Lower leg skin (tissue), 4 donors: ENCODE results near the gene TNS2. TPM values are rescaled to one million over a fixed set of nuclear protein-coding genes. Genes with fewer than 3 reads are reported as not detected.
A peak's percentile ranks its signal among the peaks of the same experiment; 100 is the strongest.
"Not testable (repeated sequence)": the region's sequence is repeated elsewhere in the genome, so short reads cannot be mapped to it uniquely, and the experiment has no call there.

Experiments used
- DNase-seq, 2 donors: peaks; one replicate each; pipeline ENCODE4 v3.0.0-alpha.2; 2019; ENCODE audit warnings: low spot score in 2 of 2
- H3K4me3 ChIP-seq: fragments of 200-600 bp; sonication (generic); 2 replicates; pipeline ENCODE4 v1.5.1; 2017; ENCODE audit warnings: mild to moderate bottlenecking, low read depth; ENCODE audit not compliant: poor library complexity, severe bottlenecking
- CTCF ChIP-seq, 3 donors: fragments of 450-650 bp; IDR thresholded peaks; one replicate each; pipeline ENCODE4 v1.5.1; 2016; ENCODE audit warnings: antibody characterized with exemption in 3 of 3, mild to moderate bottlenecking in 3 of 3, moderate library complexity in 2 of 3
- POLR2A ChIP-seq, 2 donors: fragments of 450-650 bp; IDR thresholded peaks; one replicate each; pipeline ENCODE4 v1.6.1; 2016 to 2017; ENCODE audit warnings: antibody characterized with exemption in 2 of 2, mild to moderate bottlenecking in 1 of 2, moderate library complexity in 1 of 2
- WGBS, 2 donors: methylation state at CpG; one replicate each; pipeline ENCODE4 v1.1.5; 2018; 5-methylcytosine and 5-hydroxymethylcytosine counted together
- intact Hi-C: fragments of 100-400 bp; cut with DNase I; formaldehyde crosslinking; loops from one replicate; pipeline ENCODE4 v1.15.0; 2023; ENCODE audit warnings: low total_unique reads
- total RNA-seq, 4 donors: library from RNA; depleted of rRNA; stranded (reverse); fragments of >200 nt; gene quantifications; one replicate each; pipeline ENCODE4 v1.1.0, GENCODE V29; 2016

The TNS2 gene
- total RNA-seq, 4 donors from 2014 or later: 21.8 to 87.1 (median 65.9) TPM

DNA sequence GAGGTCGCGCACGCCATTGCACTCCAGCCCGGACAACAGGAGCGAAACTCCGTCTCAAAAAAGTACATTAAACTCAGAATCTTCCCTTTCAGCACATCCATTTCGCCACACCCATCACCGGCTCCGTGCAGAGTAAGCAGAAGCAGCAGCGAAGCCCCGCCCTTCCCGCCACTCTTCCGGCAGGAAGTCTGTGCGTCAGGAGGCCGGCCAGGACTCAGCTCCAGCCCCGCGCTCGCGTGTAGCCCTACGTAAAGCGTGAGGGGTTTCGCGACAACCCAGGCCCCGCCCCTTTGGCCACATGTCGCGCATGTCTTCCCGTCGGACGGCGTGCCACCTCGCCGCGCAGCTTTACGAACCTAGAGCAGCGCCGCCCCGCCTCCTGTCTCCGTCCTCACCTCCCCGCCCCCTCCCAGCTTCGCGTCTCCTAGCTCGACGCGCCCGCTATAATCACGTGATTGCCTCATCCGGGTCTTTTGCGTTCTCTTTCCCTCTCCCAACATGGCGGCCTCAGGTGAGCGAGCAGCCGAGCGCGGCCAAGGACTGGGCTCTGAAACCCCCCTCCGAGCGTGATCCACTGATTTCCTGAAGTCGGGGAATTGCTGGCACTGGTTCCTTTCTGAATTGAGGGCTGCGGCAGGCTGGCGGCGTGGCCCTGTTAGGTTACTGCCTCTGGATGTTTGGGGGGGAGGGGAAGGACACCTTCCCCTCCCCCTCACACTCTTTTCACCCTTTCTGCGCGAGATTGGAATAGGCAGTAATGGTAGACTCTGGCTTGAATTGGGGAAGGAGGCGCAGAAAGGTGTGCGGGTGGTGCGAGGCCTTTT, 43.7 kb upstream of the TNS2 start, which contains the start of gene EIF4B:
TSS of gene EIF4B (plus strand) at position 471 of the 824 bp plus-strand sequence. CDS start at position 499, 28 bp downstream.
- H3K4me3 ChIP-seq: peak within 1 kb of the TSS; percentile 86
- 0% methylated on average over 55 to 64 of the region's 64 CpGs for WGBS, 2 donors
- no peak for TF ChIP-seq POLR2A (IDR thresholded peaks at IDR 0.05)
- no peak for TF ChIP-seq CTCF (IDR thresholded peaks at IDR 0.05)
- intact Hi-C loops: no loop called here
- peak; percentile 99 to 100 for DNase-seq

DNA sequence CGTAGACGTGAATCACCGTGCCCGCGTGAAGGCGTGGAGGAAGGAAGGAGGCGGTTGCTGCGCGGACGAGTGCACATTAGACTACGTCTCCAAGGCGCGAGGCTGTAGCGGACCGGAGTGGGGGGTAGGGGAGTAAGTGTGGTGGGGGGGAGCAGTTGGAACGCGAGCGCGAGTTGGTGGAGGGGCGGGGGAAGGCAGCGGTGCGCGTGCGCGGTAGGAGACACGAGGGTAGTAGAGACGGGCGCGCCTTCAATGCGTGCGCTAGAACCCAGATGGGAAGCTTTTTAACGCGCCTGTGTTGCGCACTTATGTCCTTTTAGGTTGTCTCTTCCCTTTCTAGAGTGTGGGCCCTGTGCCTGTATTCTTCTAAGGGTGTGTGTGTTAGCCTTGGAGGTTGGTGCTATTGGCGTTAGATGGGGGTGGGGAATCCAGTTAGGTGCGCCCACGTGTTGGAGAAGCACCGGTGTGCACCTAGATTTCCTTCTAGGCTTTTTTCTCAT, 43.0 kb upstream of the TNS2 start:
- peak; percentile 74 to 95 for DNase-seq
- no peak for TF ChIP-seq POLR2A (IDR thresholded peaks at IDR 0.05)
- TF ChIP-seq CTCF (IDR thresholded peaks at IDR 0.05): no peak
- 0% methylated on average over 37 to 38 of the region's 38 CpGs for WGBS, 2 donors
- intact Hi-C loops: no loop called here
- H3K4me3 ChIP-seq: peak overlapping the region; percentile 86

- WGBS, 2 donors: 28% methylated on average over 4 of the region's 4 CpGs
- peak overlapping the region; percentile 86 for H3K4me3 ChIP-seq
- no peak for DNase-seq
- no peak for TF ChIP-seq POLR2A (IDR thresholded peaks at IDR 0.05)
- no peak for TF ChIP-seq CTCF (IDR thresholded peaks at IDR 0.05)
- intact Hi-C loops: no loop called here
These were observed 42.5 kb upstream of the TNS2 start for GRCh38 chr12:53007343-53007742.

DNA sequence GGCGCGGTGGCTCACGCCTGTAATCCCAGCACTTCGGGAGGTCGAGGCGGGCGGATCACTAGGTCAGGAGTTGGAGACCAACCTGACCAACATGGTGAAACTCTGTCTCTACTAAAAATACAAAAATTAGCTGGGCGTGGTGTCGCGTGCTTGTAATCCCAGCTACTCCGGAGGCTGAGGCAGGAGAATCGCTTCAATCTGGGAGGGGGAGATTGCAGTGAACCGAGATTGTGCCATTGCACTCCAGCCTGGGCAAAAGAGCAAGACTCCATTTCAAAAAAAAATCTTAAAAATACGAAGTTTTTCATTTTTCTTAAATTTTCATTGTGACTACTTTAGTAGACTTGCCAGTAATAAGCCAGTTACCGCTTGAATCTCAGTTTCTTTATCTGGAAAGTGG, 41.1 kb upstream of the TNS2 start:
- H3K4me3 ChIP-seq, intact Hi-C loops, DNase-seq: not testable (repeated sequence)
- WGBS, 2 donors: 86 to 91% methylated on average over 15 of the region's 15 CpGs

DNA sequence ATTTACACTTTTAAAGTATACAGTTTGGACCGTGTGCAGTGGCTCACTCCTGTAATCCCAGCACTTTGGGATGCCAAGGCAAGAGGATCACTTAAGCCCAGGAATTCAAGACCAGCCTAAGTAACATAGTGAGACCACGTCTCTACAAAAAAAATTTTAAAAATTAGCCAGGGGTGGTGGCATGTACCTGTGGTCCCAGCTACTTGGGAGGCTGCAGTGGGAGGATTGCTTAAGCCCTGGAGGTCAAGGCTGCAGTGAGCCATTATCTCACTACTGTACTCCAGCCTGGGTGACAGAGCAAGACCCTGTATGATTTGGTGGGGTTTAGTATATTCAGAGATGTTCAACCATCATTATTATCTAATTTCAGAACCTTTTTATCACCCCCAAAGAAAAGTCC, 38.9 kb upstream of the TNS2 start:
- 80 to 91% methylated on average over 2 of the region's 2 CpGs for WGBS, 2 donors
- DNase-seq: no peak
- intact Hi-C loops: no loop called here
- no peak for TF ChIP-seq CTCF (IDR thresholded peaks at IDR 0.05)
- H3K4me3 ChIP-seq: no peak overlapping the region

- 75 to 84% methylated on average over 3 of the region's 3 CpGs for WGBS, 2 donors
- DNase-seq: no peak
- H3K4me3 ChIP-seq: no peak overlapping the region
- intact Hi-C loops: no loop called here
- TF ChIP-seq POLR2A (IDR thresholded peaks at IDR 0.05): no peak
- TF ChIP-seq CTCF (IDR thresholded peaks at IDR 0.05): no peak
These were observed 38.0 kb upstream of the TNS2 start for GRCh38 chr12:53011889-53012288.
